ENCODE measurements around the gene NOL3.

- TF ChIP-seq CTCF (IDR thresholded peaks at IDR 0.05) (peak; percentile 97), CBFB (CRISPR knock-in tag; IDR thresholded peaks at IDR 0.05; ENCODE audit: low read depth) (no peak), IRF2 (CRISPR knock-in tag; IDR thresholded peaks at IDR 0.05; ENCODE audit: borderline replicate concordance, low read depth) (no peak), IRF1 (CRISPR knock-in tag; IDR thresholded peaks at IDR 0.05) (no peak), RELA (CRISPR knock-in tag; IDR thresholded peaks at IDR 0.05; ENCODE audit: borderline replicate concordance) (no peak), ZNF423 (CRISPR knock-in tag; IDR thresholded peaks at IDR 0.05) (no peak), NFE2L1 (CRISPR knock-in tag; IDR thresholded peaks at IDR 0.05) (no peak), ZNF138 (CRISPR knock-in tag; conservative IDR thresholded peaks at IDR 0.05) (0 out of 2 replicates have a peak, but pooled peaks have one; percentile 45), USF1 (CRISPR knock-in tag; IDR thresholded peaks at IDR 0.05) (no peak), E2F4 (CRISPR knock-in tag; IDR thresholded peaks at IDR 0.05; ENCODE audit: borderline replicate concordance, low read depth) (no peak)
Observed at GRCh38 chr16:67155295-67156142, 14.8 kb upstream of the NOL3 start.
